ENCODE results near the gene BEST3. TPM values are rescaled to one million over a fixed set of nuclear protein-coding genes. Genes with fewer than 3 reads are reported as not detected.

Gene BEST3
- total RNA-seq, 6 experiments from 2014 or later = 0.10 to 0.15 TPM; not detected in 4

- no peaks in the 10 kb centered on the region for H3K36me3 Mint-ChIP-seq (ENCODE audit: low read depth)
- no peaks in the 10 kb centered on the region for H3K27me3 Mint-ChIP-seq (ENCODE audit: insufficient read depth)
- no peak for DNase-seq
Observed at GRCh38 chr12:69698054-69698453, 1.0 kb downstream of the BEST3 start.

GRCh38 chr12:69694123-69694522 is 5.0 kb downstream of the BEST3 start:
- peaks cover 8% of the 10 kb centered on the region for H3K4me1 Mint-ChIP-seq (ENCODE audit: low read depth)
- H3K36me3 Mint-ChIP-seq (ENCODE audit: low read depth) = no peaks in the 10 kb centered on the region
- H3K27ac Mint-ChIP-seq = no peak overlapping the region
- no peak for DNase-seq
- TF ChIP-seq CTCF (IDR thresholded peaks at IDR 0.05) = no peak
- no peak overlapping the region for H3K4me3 Mint-ChIP-seq
- H3K9me3 Mint-ChIP-seq = no peaks in the 10 kb centered on the region
- no peaks in the 10 kb centered on the region for H3K27me3 Mint-ChIP-seq (ENCODE audit: insufficient read depth)

More at GRCh38 chr12:69698054-69698453, 1.0 kb downstream of the BEST3 start:
- no peaks in the 10 kb centered on the region for H3K4me1 Mint-ChIP-seq (ENCODE audit: low read depth)
- H3K9me3 Mint-ChIP-seq = no peaks in the 10 kb centered on the region
- H3K4me3 Mint-ChIP-seq = no peak overlapping the region
- no peak for TF ChIP-seq CTCF (IDR thresholded peaks at IDR 0.05)
- H3K27ac Mint-ChIP-seq = no peak overlapping the region

GRCh38 chr12:69689638-69690037 is 9.5 kb downstream of the BEST3 start:
- Mint-ChIP-seq H3K4me1 (ENCODE audit: low read depth) (peaks cover 45% of the 10 kb centered on the region), H3K9me3 (no peaks in the 10 kb centered on the region), H3K27ac (peak overlapping the region; percentile 97), H3K36me3 (ENCODE audit: low read depth) (no peaks in the 10 kb centered on the region), H3K27me3 (ENCODE audit: insufficient read depth) (no peaks in the 10 kb centered on the region), H3K4me3 (no peak overlapping the region)
- no peak for TF ChIP-seq CTCF (IDR thresholded peaks at IDR 0.05)
- DNase-seq = no peak

- Mint-ChIP-seq H3K9me3 (no peaks in the 10 kb centered on the region), H3K27me3 (ENCODE audit: insufficient read depth) (peaks cover 1% of the 10 kb centered on the region; the same call in 1 of the 2 replicates), H3K4me1 (ENCODE audit: low read depth) (peaks cover 45% of the 10 kb centered on the region), H3K4me3 (peak overlapping the region; percentile 78), H3K36me3 (ENCODE audit: low read depth) (no peaks in the 10 kb centered on the region), H3K27ac (peak overlapping the region; percentile 97)
- TF ChIP-seq CTCF (IDR thresholded peaks at IDR 0.05) = no peak
- peak; percentile 92 for DNase-seq
Observed at GRCh38 chr12:69688471-69689427, 10.4 kb downstream of the BEST3 start.

GRCh38 chr12:69688021-69688420 is 11.1 kb downstream of the BEST3 start:
- Mint-ChIP-seq H3K4me1 (ENCODE audit: low read depth) (peaks cover 45% of the 10 kb centered on the region), H3K9me3 (no peaks in the 10 kb centered on the region), H3K4me3 (peak overlapping the region; percentile 78; the same call in 1 of the 2 replicates), H3K27me3 (ENCODE audit: insufficient read depth) (peaks cover 1% of the 10 kb centered on the region; the same call in 1 of the 2 replicates), H3K36me3 (ENCODE audit: low read depth) (no peaks in the 10 kb centered on the region), H3K27ac (peak overlapping the region; percentile 44)
- DNase-seq = no peak
- TF ChIP-seq CTCF (IDR thresholded peaks at IDR 0.05) = no peak
